ENCODE results near the gene TRAF2.

GRCh38 chr9:136921307-136921706 is 35.0 kb downstream of the TRAF2 start:
- TF ChIP-seq CTCF (IDR thresholded peaks at IDR 0.05) (no peak), EP300 (IDR thresholded peaks at IDR 0.05) (no peak)

Data from tibial nerve (tissue), 4 donors.